C4-2B (cell line): ENCODE measurements around the gene HSPA4.

Experiments
- CTCF ChIP-seq: fragments of 450-650 bp; conservative IDR thresholded peaks from 2 replicates; pipeline ENCODE4 v1.5.1; 2017; ENCODE audit warnings: mild to moderate bottlenecking
- ZFX ChIP-seq: fragments of 450-650 bp; IDR thresholded peaks from 2 replicates; pipeline ENCODE4 v1.6.1; 2017

GRCh38 chr5:133155326-133155969, 103.6 kb downstream of the HSPA4 start:
- TF ChIP-seq CTCF (no peak), ZFX (no peak)
